Mesenteric fat pad (tissue), 1 donor: Measurements from ENCODE around the gene CHGA. TPM values are rescaled to one million over a fixed set of nuclear protein-coding genes. Genes with fewer than 3 reads are reported as not detected.

Experiments used
- DNase-seq: peaks from one replicate; pipeline ENCODE4 v3.0.0-alpha.2; 2020; ENCODE audit warnings: low spot score
- total RNA-seq: library from RNA; stranded (reverse); fragmentation: NEBNext Ultra II Directional; extraction: Animal tissue kit (Norgen Biotek cat#: 25700); gene quantifications from one replicate; pipeline ENCODE4 v1.2.1, GENCODE V29; 2021
- donor health status: DM: yes; HTN: yes; CAD: no.

Gene CHGA
- total RNA-seq, 1 donor from 2014 or later: 0.22 TPM

- DNase-seq: no peak
Observed at GRCh38 chr14:92942976-92943710, 20.2 kb downstream of the CHGA start.

- DNase-seq: no peak
Observed at GRCh38 chr14:92943855-92944570, 21.1 kb downstream of the CHGA start.

- no peak for DNase-seq
Observed at GRCh38 chr14:92944976-92945375, 22.0 kb downstream of the CHGA start.

GRCh38 chr14:92945544-92945943 lies 22.6 kb downstream of the CHGA start:
- no peak for DNase-seq

GRCh38 chr14:92945959-92946846 lies 23.3 kb downstream of the CHGA start:
- DNase-seq: no peak

- DNase-seq: no peak
Observed at GRCh38 chr14:92946847-92947545, 24.0 kb downstream of the CHGA start.

- no peak for DNase-seq
Observed at GRCh38 chr14:92948647-92949046, 25.7 kb downstream of the CHGA start.

- DNase-seq: no peak
Observed at GRCh38 chr14:92949496-92950192, 26.7 kb downstream of the CHGA start.

GRCh38 chr14:92950193-92950540 lies 27.2 kb downstream of the CHGA start:
- DNase-seq: no peak

GRCh38 chr14:92950773-92951172 lies 27.8 kb downstream of the CHGA start:
- DNase-seq: no peak

- no peak for DNase-seq
Observed at GRCh38 chr14:92951261-92951660, 28.3 kb downstream of the CHGA start.

- DNase-seq: no peak
Observed at GRCh38 chr14:92951912-92952471, 29.0 kb downstream of the CHGA start.

- DNase-seq: no peak
Observed at GRCh38 chr14:92952481-92953298, 29.7 kb downstream of the CHGA start.

GRCh38 chr14:92953526-92953925 lies 30.6 kb downstream of the CHGA start:
- DNase-seq: no peak

- DNase-seq: no peak
Observed at GRCh38 chr14:92954933-92955332, 32.0 kb downstream of the CHGA start.

GRCh38 chr14:92955381-92955780 lies 32.4 kb downstream of the CHGA start:
- DNase-seq: no peak

- no peak for DNase-seq
Observed at GRCh38 chr14:92956961-92957360, 34.0 kb downstream of the CHGA start.

GRCh38 chr14:92958373-92959188 lies 35.6 kb downstream of the CHGA start:
- no peak for DNase-seq

- DNase-seq: no peak
Observed at GRCh38 chr14:92959189-92959531, 36.2 kb downstream of the CHGA start.
